DMS53 treated with DMSO at 0.1 percent for 48 hours (cell line): ENCODE results near the gene RELN.
"Not testable (repeated sequence)": the region's sequence is repeated elsewhere in the genome, so short reads cannot be mapped to it uniquely, and the experiment has no call there.

Experiments
- DNase-seq: peaks from one replicate; lab custom pipeline; 2025; ENCODE audit not compliant: unreplicated experiment; lab: John Stamatoyannopoulos, UW

Gene RELN

GRCh38 chr7:103947026-103947655 lies 42.3 kb downstream of the RELN start:
- no peak for DNase-seq

- no peak for DNase-seq
Observed at GRCh38 chr7:103944230-103944900, 45.1 kb downstream of the RELN start.

GRCh38 chr7:103941976-103942375 lies 47.5 kb downstream of the RELN start:
- no peak for DNase-seq

GRCh38 chr7:103940382-103941268 lies 48.8 kb downstream of the RELN start:
- no peak for DNase-seq

- DNase-seq: no peak
Observed at GRCh38 chr7:103937680-103938079, 51.8 kb downstream of the RELN start.

GRCh38 chr7:103936558-103936957 lies 52.9 kb downstream of the RELN start:
- DNase-seq: no peak

GRCh38 chr7:103934508-103934907 lies 55.0 kb downstream of the RELN start:
- DNase-seq: no peak

- no peak for DNase-seq
Observed at GRCh38 chr7:103932389-103932788, 57.1 kb downstream of the RELN start.

GRCh38 chr7:103929901-103930311 lies 59.6 kb downstream of the RELN start:
- no peak for DNase-seq

- no peak for DNase-seq
Observed at GRCh38 chr7:103928581-103928980, 60.9 kb downstream of the RELN start.

GRCh38 chr7:103924184-103924583 lies 65.3 kb downstream of the RELN start:
- no peak for DNase-seq

- no peak for DNase-seq
Observed at GRCh38 chr7:103922407-103922806, 67.1 kb downstream of the RELN start.

- DNase-seq: no peak
Observed at GRCh38 chr7:103921692-103922091, 67.8 kb downstream of the RELN start.

- DNase-seq: no peak
Observed at GRCh38 chr7:103919272-103919868, 70.1 kb downstream of the RELN start.

GRCh38 chr7:103918631-103919271 lies 70.7 kb downstream of the RELN start:
- no peak for DNase-seq

- peak; percentile 49 for DNase-seq
Observed at GRCh38 chr7:103915680-103916357, 73.6 kb downstream of the RELN start.

GRCh38 chr7:103914147-103914899 lies 75.1 kb downstream of the RELN start:
- DNase-seq: no peak

- DNase-seq: no peak
Observed at GRCh38 chr7:103912891-103913605, 76.4 kb downstream of the RELN start.

- not testable (repeated sequence) for DNase-seq
Observed at GRCh38 chr7:103911015-103911414, 78.4 kb downstream of the RELN start.
